IMR-90 (cell line): ENCODE results near the gene CFAP52. TPM values are rescaled to one million over a fixed set of nuclear protein-coding genes. Genes with fewer than 3 reads are reported as not detected.

ENCODE experiments used
- ATAC-seq: fragments of 200-7000 bp; cut with Tn5 transposase; 2 replicates; pipeline ENCODE4 v1.9.1; 2020; ENCODE audit warnings: low read depth, mild to moderate bottlenecking, moderate library complexity
- BruUV-seq: library from RNA; stranded (reverse); fragments of 400-500 nt; replicated peaks from 2 replicates; lab custom pipeline; 2021; lab: Mats Ljungman, UMichigan
- CTCF ChIA-PET: fragments of 300-600 bp; formaldehyde crosslinking; extraction: SDS; loops from one replicate; lab custom pipeline; 2021; ENCODE audit warnings: antibody characterized with exemption; lab: Yijun Ruan, JAX
- POLR2A ChIA-PET: fragments of 300-600 bp; sonication (Branson Sonifier 250); formaldehyde crosslinking; loops from one replicate; lab custom pipeline; 2022; ENCODE audit warnings: antibody characterized with exemption; ENCODE audit not compliant: unreplicated experiment; lab: Charles Lee
- DNase-seq: peaks from one replicate; pipeline ENCODE4 v3.0.0; 2013
- H2AFZ ChIP-seq: replicated peaks from 2 replicates; pipeline ENCODE3; 2013; ENCODE audit warnings: low read length, mild to moderate bottlenecking; ENCODE audit not compliant: poor library complexity
- H2AK5ac ChIP-seq: 2 replicates; pipeline ENCODE4 v1.6.1; 2013; ENCODE audit warnings: low read depth, low read length, inconsistent platforms
- H2AK9ac ChIP-seq: replicated peaks from 2 replicates; pipeline ENCODE3; 2013; ENCODE audit warnings: mild to moderate bottlenecking, low read depth, low read length, moderate library complexity; ENCODE audit not compliant: poor library complexity
- H2BK120ac ChIP-seq: 2 replicates; pipeline ENCODE4 v1.6.1; 2013; ENCODE audit warnings: low read depth, low read length, inconsistent platforms
- H2BK15ac ChIP-seq: 3 replicates; pipeline ENCODE4 v1.6.1; 2013; ENCODE audit warnings: low read depth, low read length, inconsistent platforms
- H2BK20ac ChIP-seq: 2 replicates; pipeline ENCODE4 v1.6.1; 2013; ENCODE audit warnings: low read depth, mild to moderate bottlenecking, inconsistent platforms, low read length, moderate library complexity
- H2BK5ac ChIP-seq: 2 replicates; pipeline ENCODE4 v1.6.1; 2013; ENCODE audit warnings: mild to moderate bottlenecking, low read depth, low read length, inconsistent platforms; ENCODE audit not compliant: poor library complexity, severe bottlenecking
- H3K14ac ChIP-seq: replicated peaks from 2 replicates; pipeline ENCODE4 v1.6.1; 2013; ENCODE audit warnings: low read depth, low read length, inconsistent platforms
- H3K18ac ChIP-seq: 2 replicates; pipeline ENCODE4 v1.6.1; 2013; ENCODE audit warnings: low read depth, low read length, control low read depth
- H3K23ac ChIP-seq: 2 replicates; pipeline ENCODE4 v1.6.1; 2013; ENCODE audit warnings: low read depth, low read length, inconsistent platforms
- H3K27ac ChIP-seq: 2 replicates; pipeline ENCODE4 v1.5.1; 2013; ENCODE audit warnings: mild to moderate bottlenecking, control low read depth, low read length; ENCODE audit not compliant: insufficient read depth
- H3K27me3 ChIP-seq: 2 replicates; pipeline ENCODE4 v1.6.1; 2013; ENCODE audit warnings: low read length; ENCODE audit not compliant: control insufficient read depth, insufficient read depth
- H3K36me3 ChIP-seq: 2 replicates; pipeline ENCODE4 v1.6.1; 2013; ENCODE audit warnings: low read length, mixed read lengths; ENCODE audit not compliant: control insufficient read depth, insufficient read depth
- H3K4ac ChIP-seq: 2 replicates; pipeline ENCODE4 v1.6.1; 2013; ENCODE audit warnings: low read depth, low read length, inconsistent platforms
- H3K4me1 ChIP-seq: 2 replicates; pipeline ENCODE4 v1.6.1; 2013; ENCODE audit warnings: low read length, mixed read lengths; ENCODE audit not compliant: control insufficient read depth, insufficient read depth
- H3K4me2 ChIP-seq: 2 replicates; pipeline ENCODE4 v1.6.1; 2013; ENCODE audit warnings: low read depth, mild to moderate bottlenecking, control low read depth, low read length, moderate library complexity
- H3K4me3 ChIP-seq: 2 replicates; pipeline ENCODE4 v1.5.1; 2013; ENCODE audit warnings: low read depth, mild to moderate bottlenecking, control low read depth, low read length, moderate library complexity; ENCODE audit not compliant: insufficient read depth
- H3K56ac ChIP-seq: 2 replicates; pipeline ENCODE4 v1.6.1; 2013; ENCODE audit warnings: low read length, inconsistent platforms; ENCODE audit not compliant: insufficient read depth; ENCODE audit errors: extremely low read depth
- H3K79me1 ChIP-seq, 2 experiments: 2 replicates each; pipeline ENCODE4 v1.6.1; 2013; ENCODE audit warnings: low read length in 2 of 2, inconsistent platforms in 1 of 2, low read depth in 1 of 2
- H3K9ac ChIP-seq: 2 replicates; pipeline ENCODE4 v1.6.1; 2013; ENCODE audit warnings: low read depth, low read length, control low read depth
- H3K9me1 ChIP-seq: 2 replicates; pipeline ENCODE4 v1.6.1; 2013; ENCODE audit warnings: low read length, inconsistent platforms; ENCODE audit not compliant: insufficient read depth
- H3K9me3 ChIP-seq: 2 replicates; pipeline ENCODE4 v1.6.1; 2013; ENCODE audit warnings: low read length; ENCODE audit not compliant: control insufficient read depth, insufficient read depth
- H4K20me1 ChIP-seq: 2 replicates; pipeline ENCODE4 v1.6.1; 2013; ENCODE audit warnings: low read length, inconsistent platforms; ENCODE audit not compliant: insufficient read depth
- H4K5ac ChIP-seq: 2 replicates; pipeline ENCODE4 v1.6.1; 2013; ENCODE audit warnings: mild to moderate bottlenecking, low read depth, low read length, control low read depth
- H4K8ac ChIP-seq, 2 experiments: 2 replicates each; pipeline ENCODE4 v1.6.1; 2013; ENCODE audit warnings: low read depth in 2 of 2, low read length in 2 of 2, control low read depth in 1 of 2, inconsistent platforms in 1 of 2
- H4K91ac ChIP-seq: 2 replicates; pipeline ENCODE4 v1.6.1; 2013; ENCODE audit warnings: low read depth, low read length, inconsistent platforms; ENCODE audit not compliant: insufficient read depth
- BHLHE40 ChIP-seq: fragments of 150-350 bp; IDR thresholded peaks from 2 replicates; pipeline ENCODE4 v1.6.1; 2016; ENCODE audit warnings: mild to moderate bottlenecking, low read depth, low read length
- CEBPB ChIP-seq: IDR thresholded peaks from 2 replicates; pipeline ENCODE4 v1.6.1; 2012; ENCODE audit warnings: low read depth, low read length, improper control_type of control experiment
- CHD1 ChIP-seq: IDR thresholded peaks from 2 replicates; pipeline ENCODE4 v1.6.1; 2012; ENCODE audit warnings: low read depth, low read length, improper control_type of control experiment
- FOS ChIP-seq: fragments of 150-350 bp; IDR thresholded peaks from 2 replicates; pipeline ENCODE4 v1.6.1; 2016; ENCODE audit warnings: low read depth, low read length
- MAFK ChIP-seq: IDR thresholded peaks from 2 replicates; pipeline ENCODE4 v1.6.1; 2012; ENCODE audit warnings: low read depth, low read length, improper control_type of control experiment
- MAZ ChIP-seq: IDR thresholded peaks from 2 replicates; pipeline ENCODE4 v1.6.1; 2012; ENCODE audit warnings: low read depth, mild to moderate bottlenecking, low read length, improper control_type of control experiment, moderate library complexity, borderline replicate concordance
- MXI1 ChIP-seq: IDR thresholded peaks from 2 replicates; pipeline ENCODE4 v1.6.1; 2012; ENCODE audit warnings: low read depth, mild to moderate bottlenecking, low read length, moderate library complexity, borderline replicate concordance
- NFE2L2 ChIP-seq: fragments of 150-350 bp; IDR thresholded peaks from 2 replicates; pipeline ENCODE4 v1.6.1; 2016; ENCODE audit warnings: low read depth, mild to moderate bottlenecking, low read length
- POLR2A ChIP-seq: IDR thresholded peaks from 2 replicates; pipeline ENCODE4 v1.6.1; 2012; ENCODE audit warnings: mild to moderate bottlenecking, low read depth, low read length
- RAD21 ChIP-seq: IDR thresholded peaks from 2 replicates; pipeline ENCODE4 v1.6.1; 2012; ENCODE audit warnings: low read length, improper control_type of control experiment
- RCOR1 ChIP-seq: IDR thresholded peaks from 2 replicates; pipeline ENCODE4 v1.6.1; 2012; ENCODE audit warnings: mild to moderate bottlenecking, low read length, improper control_type of control experiment; ENCODE audit not compliant: insufficient replicate concordance
- RFX5 ChIP-seq: IDR thresholded peaks from 2 replicates; pipeline ENCODE4 v1.8.0; 2012; ENCODE audit warnings: low read depth, mild to moderate bottlenecking, low read length, moderate library complexity
- SMC3 ChIP-seq: fragments of 150-350 bp; IDR thresholded peaks from 2 replicates; pipeline ENCODE4 v1.6.1; 2016; ENCODE audit warnings: low read depth, mild to moderate bottlenecking, antibody characterized with exemption, low read length, moderate library complexity
- WGBS, 2 experiments: methylation state at CpG; one replicate each; pipeline versions ENCODE4 v1.1.5 to v1.1.7; 2013; ENCODE audit warnings: missing lambda C conversion rate in 2 of 2; ENCODE audit not compliant: insufficient read length in 1 of 2; ENCODE audit errors: extremely low coverage in 2 of 2; 5-methylcytosine and 5-hydroxymethylcytosine counted together
- dilution Hi-C: fragments of 300-500 bp; cut with HindIII; formaldehyde crosslinking; loops from one replicate; pipeline ENCODE4 v1.14.3; 2018; ENCODE audit warnings: low sequenced_read_pairs; ENCODE audit not compliant: unreplicated experiment
- in situ Hi-C: fragments of 300-500 bp; cut with MboI; formaldehyde crosslinking; loops from 3 replicates; pipeline ENCODE4 v1.14.3; 2019; ENCODE audit warnings: low sequenced_read_pairs, inconsistent platforms, mixed read lengths
- intact Hi-C: fragments of 100-400 bp; cut with micrococcal nuclease; formaldehyde crosslinking; loops from 2 replicates; pipeline ENCODE4 v1.10.0; 2022
- polyA plus RNA-seq, 3 experiments: library from polyadenylated mRNA; depleted of rRNA; stranded (reverse); fragments of >200 nt; gene quantifications; 2 replicates each; pipeline ENCODE4 v1.2.3, GENCODE V29; 2012; ENCODE audit warnings: low replicate concordance in 1 of 3
- total RNA-seq: library from RNA; depleted of rRNA; stranded (reverse); fragments of >200 nt; gene quantifications from 2 replicates; pipeline ENCODE4 v1.2.3, GENCODE V29; 2012
- TF ChIP-seq, protein P1 (sequence below): conservative IDR thresholded peaks from 2 replicates; pipeline ENCODE4 v1.5.1; 2012; ENCODE audit warnings: mild to moderate bottlenecking, low read depth, low read length, improper control_type of control experiment
- TF ChIP-seq, protein P2 (sequence below): fragments of 150-350 bp; IDR thresholded peaks from 2 replicates; pipeline ENCODE4 v1.6.1; 2016; ENCODE audit warnings: low read depth, mild to moderate bottlenecking, low read length, moderate library complexity, borderline replicate concordance
- TF ChIP-seq, protein P3 (sequence below): fragments of 150-350 bp; IDR thresholded peaks from 2 replicates; pipeline ENCODE4 v1.6.1; 2017; ENCODE audit warnings: mild to moderate bottlenecking, antibody characterized with exemption, low read length, low read depth

The CFAP52 gene
- total and polyA plus RNA-seq, 2 of the 4 experiments (the other 2 are of a cell fraction) = 0.22 TPM; not detected in 1

DNA sequence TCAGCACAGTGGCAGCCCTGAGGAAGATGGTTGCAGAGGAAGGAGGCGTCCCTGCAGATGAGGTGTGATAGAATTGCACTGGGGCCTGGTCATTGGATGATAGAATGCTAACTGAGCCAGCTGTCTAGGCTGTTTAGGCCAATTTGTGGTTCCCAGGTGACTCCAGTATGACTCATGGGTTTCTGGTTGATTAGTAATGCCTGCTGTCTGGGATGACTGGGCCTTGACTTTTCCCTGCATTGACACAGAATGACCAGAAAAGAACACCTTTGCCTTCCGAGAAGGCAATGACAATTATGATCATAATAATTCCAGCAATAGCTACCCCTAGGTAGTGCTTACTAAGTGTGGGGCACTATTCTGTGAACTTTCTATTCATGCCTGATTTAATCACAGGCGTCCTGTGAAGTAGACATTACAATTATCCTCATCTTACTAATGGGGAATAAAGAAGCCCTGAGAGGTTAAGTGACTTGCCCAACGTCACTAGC, 100.4 kb downstream of the CFAP52 start:
- no peak for ATAC-seq

More for the DNA sequence above, 100.4 kb downstream of the CFAP52 start:
- POLR2A ChIA-PET = no interaction called here
- Histone ChIP-seq H3K14ac (no peak overlapping the region), H3K4me3 (no peak overlapping the region), H3K23ac (no peak overlapping the region), H3K4me1 (no peaks in the 10 kb centered on the region), H2AFZ (peak overlapping the region; percentile 51), H4K8ac (no peak overlapping the region), H3K9me3 (peaks cover 11% of the 10 kb centered on the region), H3K56ac (no peak overlapping the region), H3K9me1 (no peaks in the 10 kb centered on the region), H2BK120ac (no peak overlapping the region), H4K20me1 (no peaks in the 10 kb centered on the region), H3K4ac (no peak overlapping the region), H3K79me1 (no peaks in the 10 kb centered on the region), H3K27me3 (no peaks in the 10 kb centered on the region), H3K4me2 (no peak overlapping the region), H3K9ac (no peak overlapping the region), H3K27ac (no peak overlapping the region), H4K91ac (no peak overlapping the region), H2AK9ac (no peak overlapping the region), H2AK5ac (no peak overlapping the region), H2BK5ac (no peak overlapping the region), H2BK15ac (no peak overlapping the region), H3K36me3 (no peaks in the 10 kb centered on the region), H4K5ac (no peak overlapping the region), H3K18ac (no peak overlapping the region), H2BK20ac (no peak overlapping the region)
- dilution Hi-C loops = no loop called here
- CTCF ChIA-PET = interaction anchor here (0.9 kb wide), 1 partner anchor 99 kb away, joined by 3 read pairs; no protein-coding TSS in a partner anchor
- intact Hi-C loops = no loop called here
- no TSS peak for BruUV-seq
- TF ChIP-seq RAD21 (no peak), POLR2A (no peak), CEBPB (no peak), RCOR1 (no peak), RFX5 (no peak), MXI1 (no peak), BHLHE40 (no peak), FOS (no peak), MAFK (no peak), CHD1 (no peak), SMC3 (no peak), MAZ (no peak), NFE2L2 (no peak)
- TF ChIP-seq, protein P1, sequence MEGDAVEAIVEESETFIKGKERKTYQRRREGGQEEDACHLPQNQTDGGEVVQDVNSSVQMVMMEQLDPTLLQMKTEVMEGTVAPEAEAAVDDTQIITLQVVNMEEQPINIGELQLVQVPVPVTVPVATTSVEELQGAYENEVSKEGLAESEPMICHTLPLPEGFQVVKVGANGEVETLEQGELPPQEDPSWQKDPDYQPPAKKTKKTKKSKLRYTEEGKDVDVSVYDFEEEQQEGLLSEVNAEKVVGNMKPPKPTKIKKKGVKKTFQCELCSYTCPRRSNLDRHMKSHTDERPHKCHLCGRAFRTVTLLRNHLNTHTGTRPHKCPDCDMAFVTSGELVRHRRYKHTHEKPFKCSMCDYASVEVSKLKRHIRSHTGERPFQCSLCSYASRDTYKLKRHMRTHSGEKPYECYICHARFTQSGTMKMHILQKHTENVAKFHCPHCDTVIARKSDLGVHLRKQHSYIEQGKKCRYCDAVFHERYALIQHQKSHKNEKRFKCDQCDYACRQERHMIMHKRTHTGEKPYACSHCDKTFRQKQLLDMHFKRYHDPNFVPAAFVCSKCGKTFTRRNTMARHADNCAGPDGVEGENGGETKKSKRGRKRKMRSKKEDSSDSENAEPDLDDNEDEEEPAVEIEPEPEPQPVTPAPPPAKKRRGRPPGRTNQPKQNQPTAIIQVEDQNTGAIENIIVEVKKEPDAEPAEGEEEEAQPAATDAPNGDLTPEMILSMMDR = no peak
- TF ChIP-seq, protein P2, sequence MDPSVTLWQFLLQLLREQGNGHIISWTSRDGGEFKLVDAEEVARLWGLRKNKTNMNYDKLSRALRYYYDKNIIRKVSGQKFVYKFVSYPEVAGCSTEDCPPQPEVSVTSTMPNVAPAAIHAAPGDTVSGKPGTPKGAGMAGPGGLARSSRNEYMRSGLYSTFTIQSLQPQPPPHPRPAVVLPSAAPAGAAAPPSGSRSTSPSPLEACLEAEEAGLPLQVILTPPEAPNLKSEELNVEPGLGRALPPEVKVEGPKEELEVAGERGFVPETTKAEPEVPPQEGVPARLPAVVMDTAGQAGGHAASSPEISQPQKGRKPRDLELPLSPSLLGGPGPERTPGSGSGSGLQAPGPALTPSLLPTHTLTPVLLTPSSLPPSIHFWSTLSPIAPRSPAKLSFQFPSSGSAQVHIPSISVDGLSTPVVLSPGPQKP = no peak
- TF ChIP-seq, protein P3, sequence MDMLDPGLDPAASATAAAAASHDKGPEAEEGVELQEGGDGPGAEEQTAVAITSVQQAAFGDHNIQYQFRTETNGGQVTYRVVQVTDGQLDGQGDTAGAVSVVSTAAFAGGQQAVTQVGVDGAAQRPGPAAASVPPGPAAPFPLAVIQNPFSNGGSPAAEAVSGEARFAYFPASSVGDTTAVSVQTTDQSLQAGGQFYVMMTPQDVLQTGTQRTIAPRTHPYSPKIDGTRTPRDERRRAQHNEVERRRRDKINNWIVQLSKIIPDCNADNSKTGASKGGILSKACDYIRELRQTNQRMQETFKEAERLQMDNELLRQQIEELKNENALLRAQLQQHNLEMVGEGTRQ = no peak
- in situ Hi-C loops = no loop called here
- WGBS, 2 experiments = no CpG with 5 or more reads among the region's 4 CpGs
- DNase-seq = peak; percentile 12
